ENCODE measurements around the gene PTGER4. TPM values are rescaled to one million over a fixed set of nuclear protein-coding genes. Genes with fewer than 3 reads are reported as not detected.

Gene PTGER4
- 59.6 and 73.7 TPM in 2 replicates for total RNA-seq

DNA sequence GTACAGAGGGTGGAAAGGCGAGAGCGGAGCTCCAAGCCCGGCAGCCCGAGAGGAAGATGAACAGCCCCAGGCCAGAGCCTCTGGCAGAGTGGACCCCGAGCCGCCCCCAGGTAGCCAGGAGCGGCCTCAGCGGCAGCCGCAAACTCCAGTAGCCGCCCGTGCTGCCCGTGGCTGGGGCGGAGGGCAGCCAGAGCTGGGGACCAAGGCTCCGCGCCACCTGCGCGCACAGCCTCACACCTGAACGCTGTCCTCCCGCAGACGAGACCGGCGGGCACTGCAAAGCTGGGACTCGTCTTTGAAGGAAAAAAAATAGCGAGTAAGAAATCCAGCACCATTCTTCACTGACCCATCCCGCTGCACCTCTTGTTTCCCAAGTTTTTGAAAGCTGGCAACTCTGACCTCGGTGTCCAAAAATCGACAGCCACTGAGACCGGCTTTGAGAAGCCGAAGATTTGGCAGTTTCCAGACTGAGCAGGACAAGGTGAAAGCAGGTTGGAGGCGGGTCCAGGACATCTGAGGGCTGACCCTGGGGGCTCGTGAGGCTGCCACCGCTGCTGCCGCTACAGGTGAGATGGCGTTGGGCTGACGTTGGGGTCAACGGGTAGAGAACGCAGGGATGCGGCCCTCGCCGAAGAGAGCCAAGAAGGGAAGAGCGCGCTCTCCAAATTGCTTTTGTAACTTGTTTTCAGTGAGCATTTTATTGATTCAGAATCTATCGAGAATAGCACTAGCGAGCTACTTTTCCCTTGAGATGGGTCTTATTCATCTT, at the start of gene PTGER4:
PTGER4 (plus strand) TSS at position 3 of the 769 bp plus-strand sequence. CDS start 1,079 bp downstream, outside the sequence.

Other genes with a start within 250 kb of the PTGER4 start
- 7.5 and 9.4 TPM in 2 replicates for gene TTC33, start 76.0 kb downstream of the PTGER4 start, total RNA-seq
- gene PRKAA1, start 118.5 kb downstream of the PTGER4 start, total RNA-seq, result 62.7 and 70.1 TPM in 2 replicates
- 51.9 and 83.8 TPM in 2 replicates for gene RPL37, start 155.3 kb downstream of the PTGER4 start, total RNA-seq
- gene CARD6, start 161.5 kb downstream of the PTGER4 start, total RNA-seq, result 21.7 and 23.8 TPM in 2 replicates
- not detected in 2 replicates for gene C7, start 229.6 kb downstream of the PTGER4 start, total RNA-seq

All from mammary microvascular endothelial cell (primary cell).